Dermis microvascular lymphatic vessel endothelial cell (primary cell): ENCODE measurements around the gene VCP. TPM values are rescaled to one million over a fixed set of nuclear protein-coding genes. Genes with fewer than 3 reads are reported as not detected.
"Not testable (repeated sequence)": the region's sequence is repeated elsewhere in the genome, so short reads cannot be mapped to it uniquely, and the experiment has no call there.

Source experiments
- DNase-seq, 2 donors: peaks; one replicate each; pipeline versions ENCODE4 v3.0.0 to v3.0.0-alpha.2; 2010; ENCODE audit warnings: low read depth in 2 of 2
- total RNA-seq: library from RNA; depleted of rRNA; stranded (reverse); fragments of >200 nt; gene quantifications from 2 replicates; pipeline ENCODE4 v1.2.1, GENCODE V29; 2014

VCP gene
- total RNA-seq, 1 donor from 2014 or later, result 563 TPM

- no peak for DNase-seq
Measured at GRCh38 chr9:35060548-35061207, 11.7 kb downstream of the VCP start.

DNA sequence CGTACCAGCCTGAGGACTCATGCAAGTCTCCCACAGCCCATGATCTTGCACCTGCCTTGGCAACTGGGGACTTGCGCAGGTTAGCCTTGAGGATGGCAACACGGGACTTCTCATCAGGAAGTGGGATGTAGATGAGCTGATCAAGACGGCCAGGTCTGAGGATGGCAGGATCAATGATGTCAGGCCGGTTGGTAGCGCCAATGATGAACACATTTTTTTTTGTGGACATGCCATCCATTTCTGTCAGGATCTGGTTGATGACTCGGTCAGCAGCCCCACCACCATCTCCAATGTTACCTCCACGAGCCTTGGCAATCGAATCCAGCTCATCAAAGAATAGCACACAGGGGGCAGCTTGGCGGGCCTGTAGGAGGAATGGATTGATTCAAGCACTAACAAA, 13.0 kb downstream of the VCP start:
- no peak for DNase-seq

GRCh38 chr9:35057271-35057620, 15.2 kb downstream of the VCP start:
- DNase-seq, result no peak

DNA sequence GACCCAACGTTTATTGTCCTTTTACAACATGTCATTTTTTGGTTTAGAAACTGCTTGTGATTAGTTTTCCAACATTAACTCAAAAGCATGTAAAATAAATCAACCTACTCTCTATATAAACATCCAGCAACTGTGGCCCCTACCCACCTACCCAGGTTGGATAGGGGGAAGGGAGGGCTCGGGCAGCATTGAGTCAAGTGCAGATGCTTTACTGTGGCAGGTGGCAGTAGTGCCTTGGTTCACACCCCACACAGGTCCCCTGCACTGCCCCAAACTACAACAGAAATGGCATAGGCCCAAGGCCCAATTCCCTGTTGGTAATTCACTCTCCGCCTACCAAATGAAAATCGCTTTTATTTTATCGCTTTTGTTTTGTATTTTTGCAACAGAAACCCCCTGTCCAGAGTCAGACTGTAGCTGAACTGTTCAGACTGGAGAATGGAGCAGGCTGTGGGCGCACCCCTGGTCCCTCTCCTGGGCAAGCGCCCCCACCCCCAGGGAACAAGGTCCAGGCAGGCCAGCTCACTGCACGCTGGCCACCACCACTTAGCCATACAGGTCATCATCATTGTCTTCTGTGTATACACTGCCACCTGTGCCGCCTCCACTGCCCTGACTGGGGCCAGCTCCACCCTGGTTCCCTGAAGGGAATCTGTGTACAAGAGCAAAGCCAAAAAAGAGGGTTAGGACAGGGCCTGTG, 15.7 kb downstream of the VCP start:
- no peak for DNase-seq

- no peak for DNase-seq
Measured at GRCh38 chr9:35054871-35055644, 17.4 kb downstream of the VCP start.

GRCh38 chr9:35054185-35054835, 18.1 kb downstream of the VCP start:
- DNase-seq, result no peak

DNA sequence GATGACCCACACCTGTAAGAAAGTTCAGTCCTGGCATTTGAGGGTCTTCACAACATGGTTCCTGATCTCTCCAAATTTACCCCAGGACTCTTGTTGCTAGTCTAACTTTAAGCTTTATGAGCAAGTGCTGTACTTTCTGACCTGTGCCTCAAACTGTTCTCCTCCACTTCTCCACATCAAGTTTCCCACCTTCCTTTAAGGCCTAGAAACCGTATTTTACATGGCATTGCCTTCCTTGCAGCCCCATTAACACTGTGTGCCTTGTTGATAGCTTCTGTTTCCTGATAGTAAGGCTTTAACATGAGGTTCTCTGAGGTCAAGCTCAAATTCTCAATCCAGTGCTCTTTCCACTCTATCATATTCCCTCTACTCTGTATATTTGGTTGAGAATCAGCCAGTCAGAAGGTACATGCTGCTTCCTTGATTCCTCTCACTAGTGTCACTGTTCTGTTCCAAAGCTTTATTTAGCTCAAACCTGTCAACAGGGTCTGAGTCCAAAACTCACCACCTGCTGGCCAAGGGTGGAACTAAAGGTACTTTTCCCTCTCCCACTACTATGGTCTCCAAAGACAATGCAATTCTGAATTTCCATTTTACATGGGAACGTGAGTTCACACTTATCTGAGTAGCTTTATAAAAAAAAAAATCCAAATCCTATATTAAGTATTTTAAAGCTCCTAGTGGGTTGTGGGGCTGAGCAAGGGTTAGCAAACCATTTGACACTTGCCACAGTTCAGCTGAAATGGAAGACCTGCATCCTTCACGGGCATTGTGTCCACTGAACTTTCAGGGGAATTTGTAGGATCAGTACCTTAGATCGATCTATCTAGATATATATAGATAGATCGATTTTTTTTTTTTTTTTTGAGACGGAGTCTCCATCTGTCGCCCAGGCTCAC, 21.1 kb downstream of the VCP start:
- DNase-seq, result peak; percentile 40 to 65

DNA sequence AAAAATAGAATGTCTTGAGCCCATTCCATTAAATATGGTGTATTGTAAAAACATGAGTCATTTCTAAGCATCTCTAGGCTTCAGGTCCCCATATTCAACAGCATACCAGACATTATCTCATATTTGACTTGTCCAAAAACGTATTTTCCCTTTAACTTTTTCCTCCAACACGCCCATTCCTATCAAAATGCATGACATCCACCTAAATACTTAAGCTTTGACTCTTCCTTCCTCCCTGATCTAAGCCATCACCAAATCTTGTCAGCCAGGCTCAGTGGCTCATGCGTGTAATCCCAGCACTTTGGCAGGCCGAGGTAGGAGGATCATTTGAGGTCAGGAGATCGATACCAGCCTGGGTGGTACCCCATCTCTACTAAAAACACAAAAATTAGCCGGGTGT, 23.9 kb downstream of the VCP start:
- no peak for DNase-seq

- DNase-seq, result no peak
Measured at GRCh38 chr9:35044071-35044470, 28.4 kb downstream of the VCP start.

DNA sequence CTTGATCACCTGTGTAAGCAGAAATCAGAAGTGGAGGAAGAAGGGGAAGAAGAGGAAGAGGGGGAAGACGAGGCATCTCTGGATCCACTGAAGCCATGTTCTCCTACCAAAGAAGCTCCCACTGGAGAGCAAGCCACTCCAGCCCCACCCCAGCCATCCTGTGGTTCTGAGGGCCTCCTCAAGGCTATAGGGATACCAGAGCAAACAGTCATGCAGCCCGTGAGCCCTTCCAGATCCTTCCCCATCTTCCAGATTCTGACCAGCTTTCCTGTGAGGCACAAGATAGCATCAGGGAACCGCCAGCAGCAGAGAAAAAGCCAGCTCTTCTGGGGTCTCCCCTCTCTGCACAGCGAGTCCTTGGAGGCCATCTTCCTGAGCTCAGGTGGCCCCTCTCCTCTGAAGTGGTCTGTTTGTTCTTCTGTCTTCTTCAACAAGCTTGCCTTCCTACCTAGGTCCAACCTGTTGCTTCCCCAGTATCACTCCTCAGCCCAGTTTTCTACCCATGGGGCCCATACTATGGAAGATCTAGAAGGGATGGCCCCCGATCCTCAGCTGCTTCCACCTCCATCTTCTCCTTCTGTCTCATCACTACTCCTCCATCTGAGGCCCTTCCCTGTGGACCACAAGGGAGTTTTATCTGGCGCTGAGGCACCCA, 29.4 kb downstream of the VCP start:
- no peak for DNase-seq

GRCh38 chr9:35042081-35042604, 30.3 kb downstream of the VCP start:
- no peak for DNase-seq

DNA sequence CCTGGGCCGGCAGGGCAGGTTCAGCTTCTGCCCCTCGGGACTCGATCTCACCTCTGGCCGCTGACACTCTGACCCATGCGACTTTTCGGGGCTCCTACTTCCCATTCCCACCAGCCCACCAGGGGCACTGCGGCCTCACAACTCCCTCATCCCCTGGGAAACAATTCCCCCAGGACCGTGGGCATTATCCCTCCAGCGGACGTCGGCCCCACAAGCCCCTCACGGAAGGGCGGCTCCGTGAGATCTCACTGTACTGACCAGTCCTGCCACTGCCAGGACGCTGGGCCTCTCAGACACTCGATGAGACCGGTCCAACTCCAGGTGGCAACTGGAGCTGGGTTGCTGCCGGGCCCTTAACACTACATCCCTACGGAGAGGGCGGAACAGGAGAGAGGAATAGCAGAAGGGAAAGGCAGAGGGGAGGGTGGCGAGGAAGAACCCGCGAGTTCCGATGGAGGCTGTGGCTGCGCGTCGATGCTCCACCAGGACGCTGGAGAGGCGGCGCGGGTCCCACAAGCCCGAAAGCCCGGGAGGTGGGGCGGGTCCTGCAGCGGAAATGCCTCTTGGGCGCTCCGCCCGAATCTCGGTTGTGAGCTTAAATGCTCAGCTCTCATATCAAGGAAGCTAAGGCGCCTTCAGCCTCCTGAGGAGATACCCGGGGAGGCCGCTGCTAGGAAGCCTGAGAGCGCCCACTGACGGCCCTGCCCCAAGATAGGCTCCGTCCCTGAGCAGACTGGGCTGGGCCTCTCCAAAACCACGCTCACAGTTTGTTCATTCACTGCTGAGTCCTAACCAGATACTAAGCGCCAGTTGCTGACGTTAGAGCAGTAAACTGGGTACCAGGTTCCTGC, 36.3 kb downstream of the VCP start:
- DNase-seq, result peak in 1 of 2 donors; percentile 26

DNA sequence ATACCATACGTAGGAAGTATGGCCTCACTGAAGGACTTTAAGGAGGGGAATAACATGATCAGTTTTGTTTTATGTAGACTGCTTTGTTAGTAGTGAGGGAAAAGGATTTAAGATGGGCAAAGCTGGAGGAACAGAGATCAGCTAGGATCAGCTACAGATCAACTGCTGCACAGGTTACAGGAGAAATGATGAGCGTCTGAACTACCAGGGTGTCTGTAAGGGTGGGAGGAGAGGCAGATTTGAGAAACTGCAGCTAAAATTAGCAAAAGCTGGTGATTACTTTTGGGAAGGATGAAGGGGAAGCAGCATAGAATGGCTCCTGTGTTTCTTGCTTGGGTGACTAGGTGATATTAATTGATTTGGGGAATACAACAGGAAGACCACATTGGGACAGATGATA, 39.3 kb downstream of the VCP start:
- DNase-seq, result no peak

DNA sequence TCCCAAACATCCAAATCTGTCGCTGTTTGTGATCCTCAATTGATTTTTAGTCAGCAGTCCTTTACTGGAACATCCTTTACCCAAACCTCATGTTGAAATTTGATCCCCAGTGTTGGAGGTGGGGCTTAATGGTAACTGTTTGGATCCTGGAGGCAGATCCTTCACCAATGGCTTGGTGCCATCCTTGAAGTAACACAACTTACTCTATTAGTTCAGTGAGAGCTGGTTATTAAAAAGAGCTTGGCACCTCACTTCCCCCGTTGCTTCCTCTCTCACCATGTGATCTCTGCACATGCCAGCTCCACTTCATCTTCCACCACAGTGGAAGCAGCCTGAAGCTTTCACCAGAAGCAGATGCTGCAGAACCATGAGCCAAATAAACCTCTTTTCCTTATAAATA, 42.6 kb downstream of the VCP start:
- no peak for DNase-seq

DNA sequence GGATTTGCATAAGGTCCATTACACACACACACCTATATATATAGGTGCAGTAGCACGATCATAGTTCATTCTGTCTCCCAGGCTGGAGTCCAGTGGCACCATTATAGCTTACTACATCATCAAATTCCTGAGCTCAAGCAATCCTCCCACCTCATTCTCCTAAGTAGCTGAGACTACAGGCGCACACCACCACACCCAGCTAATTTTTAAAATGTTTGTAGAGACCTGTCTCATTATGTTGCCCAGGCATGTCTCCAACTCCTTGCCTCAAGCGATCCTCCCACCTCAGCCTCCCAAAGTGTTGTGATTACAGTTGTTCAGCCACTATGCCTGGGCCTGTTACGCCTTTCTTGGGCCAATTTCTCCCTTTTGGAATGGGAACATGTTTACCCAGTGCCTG, 43.2 kb downstream of the VCP start:
- no peak for DNase-seq

DNA sequence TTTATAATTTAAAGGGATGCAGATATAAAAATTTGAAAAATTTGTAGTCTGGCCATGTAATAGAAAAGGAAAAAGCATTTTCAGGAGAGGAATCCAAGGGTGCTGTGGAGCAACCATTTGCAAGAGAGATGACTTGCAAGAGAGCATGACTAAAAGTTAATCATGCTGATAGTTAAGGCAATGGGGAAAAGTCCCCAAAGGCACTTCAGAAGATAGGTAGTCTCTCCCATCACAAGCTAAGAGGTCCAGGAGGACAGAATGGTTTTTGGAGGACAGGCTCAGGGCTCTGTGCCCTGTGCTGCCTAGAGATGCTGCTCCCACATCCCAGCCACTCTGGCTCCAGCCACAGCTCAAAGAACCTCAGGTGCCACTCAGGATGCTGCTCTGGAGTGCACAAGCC, 44.1 kb downstream of the VCP start:
- DNase-seq, result no peak

DNA sequence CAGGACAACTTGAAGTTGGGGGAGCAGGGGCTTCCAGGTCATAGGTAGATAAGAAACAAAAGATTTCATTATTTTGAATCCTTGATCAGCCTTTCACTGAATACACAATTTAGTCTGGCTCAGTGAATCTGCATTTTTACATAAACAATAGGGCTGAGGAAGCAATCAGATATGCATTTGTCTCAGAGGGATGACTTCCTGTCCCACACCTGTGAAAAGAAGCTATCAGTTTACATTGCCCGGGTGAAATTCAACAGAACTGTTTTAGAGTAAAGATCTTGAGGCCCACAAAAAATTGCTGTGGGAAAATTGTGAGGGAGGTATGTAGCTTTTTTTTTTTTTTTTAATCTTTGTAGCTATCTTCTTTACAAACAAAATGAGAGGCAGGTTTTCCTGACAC, 44.6 kb downstream of the VCP start:
- DNase-seq, result no peak

DNA sequence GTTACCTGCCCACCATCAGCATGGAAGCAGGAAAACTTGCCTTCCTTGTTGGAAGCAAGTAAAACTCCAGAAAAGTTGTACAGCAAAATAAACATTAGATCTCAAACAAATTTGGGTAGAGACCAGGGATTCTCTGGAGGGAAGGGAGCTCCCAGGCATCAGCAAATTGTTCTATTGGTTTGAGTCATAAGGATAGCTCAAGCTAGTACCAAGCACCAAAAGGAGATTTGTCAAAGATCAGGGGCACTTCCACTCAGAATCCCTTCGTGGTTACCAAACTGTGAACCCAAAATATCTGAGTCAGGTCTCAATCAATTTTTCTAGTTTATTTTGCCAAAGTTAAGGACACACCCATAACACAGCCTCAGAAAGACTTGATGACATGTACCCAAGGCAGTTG, 45.1 kb downstream of the VCP start:
- no peak for DNase-seq

DNA sequence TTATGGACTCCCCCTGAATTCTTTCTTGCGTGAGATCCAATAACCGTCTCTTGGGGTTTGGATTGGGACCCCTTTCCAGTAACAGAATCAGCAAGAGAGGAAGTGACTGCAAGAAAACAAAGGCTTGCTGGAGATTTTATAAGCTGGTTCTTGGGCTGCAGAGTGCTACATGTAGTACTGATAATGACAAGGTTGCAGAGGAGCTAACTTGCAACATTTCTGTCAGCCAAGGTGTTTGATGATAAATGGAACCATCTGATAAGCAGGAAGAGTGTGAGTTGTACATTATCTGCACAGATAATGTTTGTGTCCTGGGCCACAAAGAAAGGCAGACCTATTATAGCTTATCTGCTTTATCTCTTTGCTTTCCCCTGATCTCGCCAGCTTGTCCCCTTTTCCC, 45.8 kb downstream of the VCP start:
- no peak for DNase-seq

DNA sequence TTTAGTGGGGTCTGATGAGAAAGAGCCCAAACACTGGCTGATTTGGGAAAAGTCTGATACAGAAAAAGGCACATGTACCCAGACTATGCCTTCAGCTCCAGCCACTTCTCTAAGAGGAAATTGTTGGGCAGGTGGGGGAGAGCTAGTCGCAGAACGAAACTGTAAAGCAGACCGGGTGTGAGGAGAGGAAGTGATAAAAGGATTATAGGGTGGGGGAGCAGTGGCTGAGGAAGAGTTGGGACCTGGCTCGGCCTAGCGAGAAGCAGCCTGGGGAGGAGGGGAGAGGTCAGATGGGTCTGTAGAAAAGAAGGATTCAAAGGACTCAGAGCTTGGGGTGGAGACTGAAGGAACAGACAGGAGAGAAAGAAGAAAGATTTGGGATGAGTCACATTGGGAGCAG, 49.0 kb downstream of the VCP start:
- not testable (repeated sequence) for DNase-seq
